Subcutaneous adipose tissue (tissue), 4 donors: Measurements from ENCODE around the gene RFX4. TPM values are rescaled to one million over a fixed set of nuclear protein-coding genes. Genes with fewer than 3 reads are reported as not detected.

Experiments
- total RNA-seq, 4 donors: library from RNA; depleted of rRNA; stranded (reverse); fragments of >200 nt; gene quantifications; one replicate each; pipeline ENCODE4 v1.1.0, GENCODE V29; 2016
- TF ChIP-seq, protein P1 (sequence below): fragments of 450-650 bp; IDR thresholded peaks from one replicate; pipeline ENCODE4 v1.5.1; 2016; ENCODE audit warnings: low read depth, mild to moderate bottlenecking, control low read depth, antibody characterized with exemption, moderate library complexity

The RFX4 gene
- total RNA-seq, 4 donors from 2014 or later = 0.38 TPM; not detected in 3

DNA sequence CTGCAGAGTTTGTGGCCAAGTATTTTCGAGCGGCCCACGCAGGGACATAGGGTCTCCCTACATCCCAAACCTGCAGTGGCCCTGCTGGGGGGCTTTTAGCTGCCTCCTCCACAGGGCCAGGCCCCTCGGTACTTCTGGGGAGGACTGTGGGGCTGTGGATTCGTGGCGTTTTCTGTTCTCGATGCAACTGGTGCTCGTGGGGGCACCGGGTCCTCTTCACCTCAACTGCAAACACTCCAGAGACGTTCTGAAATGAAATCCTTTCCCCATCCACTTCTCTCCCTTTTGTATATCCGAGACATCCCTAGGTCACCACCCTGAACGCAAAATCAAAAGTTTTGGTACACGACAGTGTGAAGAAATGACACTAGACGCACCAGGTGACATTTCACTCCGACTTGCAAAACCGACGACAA, 2.3 kb downstream of the RFX4 start:
- TF ChIP-seq, protein P1, sequence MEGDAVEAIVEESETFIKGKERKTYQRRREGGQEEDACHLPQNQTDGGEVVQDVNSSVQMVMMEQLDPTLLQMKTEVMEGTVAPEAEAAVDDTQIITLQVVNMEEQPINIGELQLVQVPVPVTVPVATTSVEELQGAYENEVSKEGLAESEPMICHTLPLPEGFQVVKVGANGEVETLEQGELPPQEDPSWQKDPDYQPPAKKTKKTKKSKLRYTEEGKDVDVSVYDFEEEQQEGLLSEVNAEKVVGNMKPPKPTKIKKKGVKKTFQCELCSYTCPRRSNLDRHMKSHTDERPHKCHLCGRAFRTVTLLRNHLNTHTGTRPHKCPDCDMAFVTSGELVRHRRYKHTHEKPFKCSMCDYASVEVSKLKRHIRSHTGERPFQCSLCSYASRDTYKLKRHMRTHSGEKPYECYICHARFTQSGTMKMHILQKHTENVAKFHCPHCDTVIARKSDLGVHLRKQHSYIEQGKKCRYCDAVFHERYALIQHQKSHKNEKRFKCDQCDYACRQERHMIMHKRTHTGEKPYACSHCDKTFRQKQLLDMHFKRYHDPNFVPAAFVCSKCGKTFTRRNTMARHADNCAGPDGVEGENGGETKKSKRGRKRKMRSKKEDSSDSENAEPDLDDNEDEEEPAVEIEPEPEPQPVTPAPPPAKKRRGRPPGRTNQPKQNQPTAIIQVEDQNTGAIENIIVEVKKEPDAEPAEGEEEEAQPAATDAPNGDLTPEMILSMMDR = no peak

DNA sequence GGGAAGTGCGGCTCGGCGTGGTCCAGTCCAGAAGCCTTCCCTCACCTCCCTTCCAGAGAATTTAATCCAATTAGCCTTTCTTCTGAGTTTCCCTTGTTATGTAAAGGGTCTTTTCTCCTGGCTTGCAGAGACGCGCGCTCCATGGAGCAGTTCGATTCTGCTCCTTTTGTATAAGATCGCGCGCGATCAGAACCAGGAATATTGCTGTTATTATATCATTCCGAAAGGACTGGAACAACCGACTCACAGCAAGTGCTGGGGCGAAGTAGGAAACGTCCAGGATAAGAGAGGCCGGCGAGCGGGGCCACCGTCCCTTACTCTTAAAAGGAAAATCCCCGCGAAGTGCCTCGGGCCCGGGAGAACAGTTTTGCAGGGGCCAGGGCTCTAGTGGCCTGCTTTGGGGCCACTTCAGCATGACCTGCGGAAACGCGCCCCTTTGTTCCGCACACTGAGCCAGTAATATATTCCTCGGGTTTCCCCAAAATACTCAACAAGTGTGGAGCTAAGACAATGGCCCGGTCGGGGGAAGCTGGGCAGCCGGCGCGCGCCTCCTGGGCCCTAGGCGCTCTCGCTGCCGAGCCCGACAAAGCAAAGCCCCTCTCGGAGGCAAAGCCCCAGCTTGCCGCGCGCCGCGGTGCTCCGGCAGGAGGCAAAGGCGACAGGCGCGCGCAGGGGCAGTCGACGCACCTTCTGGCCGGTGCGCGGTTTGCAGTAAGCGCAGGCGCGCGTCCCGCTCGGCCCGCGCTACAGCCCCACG, 2.9 kb downstream of the RFX4 start:
- TF ChIP-seq, protein P1 = no peak

DNA sequence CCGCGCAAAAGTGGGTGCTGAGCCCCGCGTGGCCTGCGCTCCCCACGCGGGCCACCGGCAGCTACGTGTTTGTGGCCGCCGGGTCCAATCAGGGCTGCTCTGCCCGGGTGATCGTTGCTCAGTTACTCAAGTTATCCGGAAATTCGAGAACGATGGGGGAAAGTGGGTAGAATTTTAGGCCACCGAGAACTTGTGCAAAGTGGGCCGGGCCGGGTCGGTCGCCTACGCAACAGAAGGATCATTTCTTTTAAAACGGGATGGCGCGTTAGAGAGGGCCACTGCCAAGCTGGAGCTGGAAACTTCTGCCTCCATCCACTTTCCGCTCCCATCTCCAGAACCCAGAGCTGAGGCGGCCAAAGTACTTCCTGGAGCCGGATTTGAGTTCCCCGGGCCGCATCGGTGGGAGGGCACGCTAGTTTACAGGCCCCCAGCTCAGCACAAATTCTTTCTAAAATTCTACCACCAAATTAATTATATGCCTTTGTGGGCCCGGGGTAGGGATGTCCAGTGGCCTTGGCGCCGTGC, 3.5 kb downstream of the RFX4 start:
- TF ChIP-seq, protein P1 = no peak

DNA sequence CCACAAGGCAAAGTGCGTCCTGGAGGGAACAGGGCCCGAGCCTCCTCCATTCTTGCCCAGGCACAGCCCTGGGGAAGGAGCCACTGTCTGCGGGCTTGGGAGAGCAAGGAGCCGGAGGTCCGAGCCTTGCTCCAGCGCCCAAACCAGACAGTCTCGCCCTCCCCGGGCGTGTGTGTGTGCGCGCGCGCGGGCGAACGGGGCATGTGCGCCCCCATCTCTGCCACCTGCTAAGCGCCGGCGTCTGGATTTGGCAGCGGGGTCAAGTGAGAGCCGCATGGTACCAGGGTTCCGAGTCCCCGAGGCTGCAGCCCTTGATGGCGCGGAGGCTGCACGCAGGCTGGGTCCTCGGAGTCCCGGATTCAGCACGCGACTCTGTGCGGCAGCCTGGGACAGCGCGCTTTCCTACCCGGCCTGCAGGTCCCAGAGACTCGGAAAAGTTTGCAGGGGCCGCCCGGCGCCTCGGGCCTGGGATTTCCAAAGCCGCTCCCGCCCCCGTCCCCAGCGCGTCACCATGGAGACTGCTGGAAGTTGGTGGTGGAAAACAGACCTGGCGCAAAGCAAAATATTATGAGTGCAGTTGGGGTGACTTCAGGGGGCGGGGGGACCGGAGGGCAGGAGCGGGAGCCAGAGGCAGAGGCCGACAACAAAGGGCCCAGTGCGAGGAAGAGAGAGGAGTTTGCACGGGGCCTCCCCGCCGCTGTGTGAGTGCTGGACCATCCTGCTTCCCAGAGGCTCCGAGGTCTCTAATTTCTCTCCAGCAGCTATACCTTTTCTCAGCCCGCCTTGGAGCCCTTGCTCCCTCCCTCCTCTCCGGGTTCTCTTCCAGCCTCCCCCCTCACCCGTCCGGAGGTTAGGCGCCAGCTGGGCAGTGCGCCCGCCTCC, 4.2 kb downstream of the RFX4 start:
- TF ChIP-seq, protein P1 = no peak

DNA sequence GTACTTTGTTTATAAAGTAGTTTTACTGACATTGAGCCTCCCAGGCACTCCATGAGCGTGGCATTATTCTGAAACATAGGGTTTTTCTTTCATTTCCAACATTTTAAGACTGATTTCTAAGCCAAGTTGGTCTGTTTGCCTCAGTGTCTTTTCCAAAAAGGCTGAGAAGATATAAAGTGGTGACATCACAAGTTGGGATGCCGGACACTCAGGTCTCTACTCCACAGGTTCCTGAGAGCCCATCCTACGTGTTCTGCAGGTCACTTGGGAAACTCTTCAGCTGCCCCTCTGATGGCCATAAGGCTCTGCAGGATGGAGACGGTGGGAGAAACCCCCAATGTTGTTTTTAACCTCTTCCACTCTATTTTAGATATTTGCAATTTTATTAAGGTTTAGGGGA, 6.0 kb downstream of the RFX4 start:
- TF ChIP-seq, protein P1 = no peak

DNA sequence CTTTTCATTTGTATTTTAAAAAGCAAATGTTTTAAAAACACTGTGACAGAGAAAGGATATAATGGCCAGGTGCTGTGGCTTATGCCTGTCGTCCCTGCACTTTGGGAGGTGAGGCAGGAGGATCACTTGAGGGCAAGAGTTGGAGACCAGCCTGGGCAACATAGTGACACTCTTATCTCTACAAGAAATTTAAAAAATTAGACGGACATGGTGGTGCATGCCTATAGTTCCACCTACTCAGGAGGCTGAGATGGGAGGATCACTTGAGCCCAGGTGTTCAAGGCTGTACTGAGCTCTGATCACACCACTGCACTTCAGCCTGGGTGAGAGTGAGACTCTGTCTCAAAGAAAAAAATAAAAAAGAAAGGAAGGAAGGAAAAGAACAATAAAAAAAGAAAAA, 7.8 kb downstream of the RFX4 start:
- TF ChIP-seq, protein P1 = no peak

DNA sequence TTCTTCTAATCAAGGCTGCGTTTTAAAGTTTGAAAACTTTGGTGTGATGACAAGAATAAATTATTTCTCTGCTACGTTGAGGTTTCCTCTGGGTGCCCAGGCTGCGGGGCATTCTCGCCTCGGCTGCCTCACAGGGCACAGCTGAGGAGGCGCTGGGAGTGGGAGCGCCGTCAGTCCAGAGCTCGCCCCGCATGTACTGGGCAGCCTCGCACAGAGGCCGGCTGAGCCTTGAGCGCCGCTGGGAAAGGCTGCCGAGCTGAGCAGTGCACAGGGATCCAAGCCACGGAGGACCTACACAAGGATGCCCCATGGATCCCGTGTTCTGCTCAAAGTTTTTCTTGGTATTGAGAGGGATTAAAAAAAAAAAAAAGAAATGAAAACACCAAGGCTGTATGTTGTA, 11.6 kb downstream of the RFX4 start:
- TF ChIP-seq, protein P1 = no peak
